ENCODE measurements around the gene BTLA.

Gene BTLA

GRCh38 chr3:112486811-112487505, 12.3 kb downstream of the BTLA start:
- no peak overlapping the region for H3K4me2 ChIP-seq (ENCODE audit: low read length)
- no peaks in the 10 kb centered on the region for H3K9me3 ChIP-seq (replicated peaks; ENCODE audit: low read length)
- H3K27me3 ChIP-seq (ENCODE audit: control insufficient read depth, insufficient read depth, low read length): no peaks in the 10 kb centered on the region
- H3K36me3 ChIP-seq (ENCODE audit: insufficient read depth, low read length): no peaks in the 10 kb centered on the region
- H3K9ac ChIP-seq (ENCODE audit: low read depth, low read length): no peak overlapping the region
- H3K4me3 ChIP-seq (ENCODE audit: low read length): no peak overlapping the region
- no peaks in the 10 kb centered on the region for H3K4me1 ChIP-seq (ENCODE audit: control insufficient read depth, insufficient read depth, low read length)

DNA sequence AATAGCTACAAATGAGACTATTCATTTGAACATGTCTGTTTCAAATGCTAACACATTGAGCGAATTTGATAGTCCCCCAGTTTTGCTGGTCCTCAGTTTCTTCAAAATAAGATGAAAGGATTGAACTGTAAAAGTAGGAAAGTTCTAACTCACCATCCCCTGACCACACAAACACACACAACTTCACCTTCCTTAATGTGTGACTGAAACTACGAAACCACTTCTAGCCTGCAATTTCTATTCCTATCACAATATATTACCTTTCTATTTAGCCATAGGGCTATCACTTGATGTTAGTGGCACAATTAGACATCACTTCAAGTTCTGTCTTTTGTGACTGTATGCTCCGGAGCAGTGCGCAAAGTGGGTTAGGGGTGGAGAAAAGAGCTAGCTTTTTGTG, 14.9 kb downstream of the BTLA start:
- H3K4me2 ChIP-seq (ENCODE audit: low read length): no peak overlapping the region
- no peaks in the 10 kb centered on the region for H3K27me3 ChIP-seq (ENCODE audit: control insufficient read depth, insufficient read depth, low read length)
- H3K4me3 ChIP-seq (ENCODE audit: low read length): no peak overlapping the region
- H3K4me1 ChIP-seq (ENCODE audit: control insufficient read depth, insufficient read depth, low read length): no peaks in the 10 kb centered on the region
- H3K9me3 ChIP-seq (replicated peaks; ENCODE audit: low read length): no peaks in the 10 kb centered on the region
- H3K36me3 ChIP-seq (ENCODE audit: insufficient read depth, low read length): no peaks in the 10 kb centered on the region
- H3K9ac ChIP-seq (ENCODE audit: low read depth, low read length): no peak overlapping the region

DNA sequence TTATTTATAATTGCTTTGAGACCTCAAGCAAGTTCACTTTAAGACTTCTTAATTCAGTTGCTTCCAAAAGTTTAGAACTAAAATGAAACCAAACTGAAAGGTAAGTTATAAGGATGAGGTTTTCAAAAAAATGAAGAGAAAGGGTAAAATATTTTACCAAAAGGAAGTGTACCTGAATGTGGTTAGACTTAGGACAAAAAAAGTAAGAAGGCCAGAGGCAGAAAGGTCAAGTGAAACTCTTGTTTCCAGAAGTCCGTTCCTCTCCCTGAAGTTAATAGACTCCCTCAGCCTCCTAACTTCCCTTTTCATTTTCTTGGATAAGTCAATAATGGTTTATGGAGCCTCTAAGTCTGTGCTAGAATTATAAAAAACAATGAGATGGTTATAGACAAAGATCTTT, 16.6 kb downstream of the BTLA start:
- Histone ChIP-seq H3K9ac (ENCODE audit: low read depth, low read length) (no peak overlapping the region), H3K9me3 (replicated peaks; ENCODE audit: low read length) (no peaks in the 10 kb centered on the region), H3K36me3 (ENCODE audit: insufficient read depth, low read length) (no peaks in the 10 kb centered on the region), H3K4me1 (ENCODE audit: control insufficient read depth, insufficient read depth, low read length) (no peaks in the 10 kb centered on the region), H3K27me3 (ENCODE audit: control insufficient read depth, insufficient read depth, low read length) (no peaks in the 10 kb centered on the region), H3K4me2 (ENCODE audit: low read length) (no peak overlapping the region), H3K4me3 (ENCODE audit: low read length) (no peak overlapping the region)

GRCh38 chr3:112481302-112481721, 18.0 kb downstream of the BTLA start:
- Histone ChIP-seq H3K4me1 (ENCODE audit: control insufficient read depth, insufficient read depth, low read length) (no peaks in the 10 kb centered on the region), H3K4me3 (ENCODE audit: low read length) (no peak overlapping the region), H3K36me3 (ENCODE audit: insufficient read depth, low read length) (no peaks in the 10 kb centered on the region), H3K9ac (ENCODE audit: low read depth, low read length) (no peak overlapping the region), H3K4me2 (ENCODE audit: low read length) (no peak overlapping the region), H3K9me3 (replicated peaks; ENCODE audit: low read length) (no peaks in the 10 kb centered on the region), H3K27me3 (ENCODE audit: control insufficient read depth, insufficient read depth, low read length) (no peaks in the 10 kb centered on the region)

- Histone ChIP-seq H3K27me3 (ENCODE audit: control insufficient read depth, insufficient read depth, low read length) (no peaks in the 10 kb centered on the region), H3K9ac (ENCODE audit: low read depth, low read length) (no peak overlapping the region), H3K36me3 (ENCODE audit: insufficient read depth, low read length) (no peaks in the 10 kb centered on the region), H3K4me3 (ENCODE audit: low read length) (no peak overlapping the region), H3K9me3 (replicated peaks; ENCODE audit: low read length) (no peaks in the 10 kb centered on the region), H3K4me2 (ENCODE audit: low read length) (no peak overlapping the region), H3K4me1 (ENCODE audit: control insufficient read depth, insufficient read depth, low read length) (no peaks in the 10 kb centered on the region)
Observed at GRCh38 chr3:112477891-112478290, 21.4 kb downstream of the BTLA start.

DNA sequence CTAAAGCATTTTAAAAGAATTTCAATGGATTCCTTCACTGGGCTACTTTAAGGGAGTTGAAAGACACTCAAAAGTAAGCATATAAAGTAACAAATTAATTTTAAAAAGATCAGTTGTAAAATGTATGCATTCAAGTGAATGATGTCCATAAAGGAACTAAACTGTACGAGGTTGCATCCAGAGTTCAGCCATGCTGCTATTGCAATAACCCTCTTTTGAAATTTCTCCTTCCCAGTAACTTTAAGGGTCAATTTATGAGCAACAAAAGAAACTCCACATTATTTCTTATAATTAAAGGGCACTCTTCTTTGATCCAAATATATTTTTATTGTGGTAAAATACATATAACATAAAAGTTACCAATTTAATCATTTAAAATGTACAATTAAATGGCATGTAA, 22.9 kb downstream of the BTLA start:
- H3K27me3 ChIP-seq (ENCODE audit: control insufficient read depth, insufficient read depth, low read length): no peaks in the 10 kb centered on the region
- no peaks in the 10 kb centered on the region for H3K9me3 ChIP-seq (replicated peaks; ENCODE audit: low read length)
- no peak overlapping the region for H3K4me3 ChIP-seq (ENCODE audit: low read length)
- no peaks in the 10 kb centered on the region for H3K36me3 ChIP-seq (ENCODE audit: insufficient read depth, low read length)
- no peak overlapping the region for H3K4me2 ChIP-seq (ENCODE audit: low read length)
- H3K4me1 ChIP-seq (ENCODE audit: control insufficient read depth, insufficient read depth, low read length): peaks cover 3% of the 10 kb centered on the region
- no peak overlapping the region for H3K9ac ChIP-seq (ENCODE audit: low read depth, low read length)

GRCh38 chr3:112474796-112475195, 24.5 kb downstream of the BTLA start:
- no peaks in the 10 kb centered on the region for H3K27me3 ChIP-seq (ENCODE audit: control insufficient read depth, insufficient read depth, low read length)
- H3K9me3 ChIP-seq (replicated peaks; ENCODE audit: low read length): no peaks in the 10 kb centered on the region
- H3K4me1 ChIP-seq (ENCODE audit: control insufficient read depth, insufficient read depth, low read length): peaks cover 13% of the 10 kb centered on the region
- H3K4me3 ChIP-seq (ENCODE audit: low read length): no peak overlapping the region
- no peak overlapping the region for H3K9ac ChIP-seq (ENCODE audit: low read depth, low read length)
- H3K36me3 ChIP-seq (ENCODE audit: insufficient read depth, low read length): no peaks in the 10 kb centered on the region
- H3K4me2 ChIP-seq (ENCODE audit: low read length): no peak overlapping the region

- Histone ChIP-seq H3K9me3 (replicated peaks; ENCODE audit: low read length) (no peaks in the 10 kb centered on the region), H3K9ac (ENCODE audit: low read depth, low read length) (no peak overlapping the region), H3K27me3 (ENCODE audit: control insufficient read depth, insufficient read depth, low read length) (no peaks in the 10 kb centered on the region), H3K36me3 (ENCODE audit: insufficient read depth, low read length) (no peaks in the 10 kb centered on the region), H3K4me1 (ENCODE audit: control insufficient read depth, insufficient read depth, low read length) (peaks cover 13% of the 10 kb centered on the region), H3K4me2 (ENCODE audit: low read length) (no peak overlapping the region), H3K4me3 (ENCODE audit: low read length) (no peak overlapping the region)
Observed at GRCh38 chr3:112472691-112473090, 26.6 kb downstream of the BTLA start.

DNA sequence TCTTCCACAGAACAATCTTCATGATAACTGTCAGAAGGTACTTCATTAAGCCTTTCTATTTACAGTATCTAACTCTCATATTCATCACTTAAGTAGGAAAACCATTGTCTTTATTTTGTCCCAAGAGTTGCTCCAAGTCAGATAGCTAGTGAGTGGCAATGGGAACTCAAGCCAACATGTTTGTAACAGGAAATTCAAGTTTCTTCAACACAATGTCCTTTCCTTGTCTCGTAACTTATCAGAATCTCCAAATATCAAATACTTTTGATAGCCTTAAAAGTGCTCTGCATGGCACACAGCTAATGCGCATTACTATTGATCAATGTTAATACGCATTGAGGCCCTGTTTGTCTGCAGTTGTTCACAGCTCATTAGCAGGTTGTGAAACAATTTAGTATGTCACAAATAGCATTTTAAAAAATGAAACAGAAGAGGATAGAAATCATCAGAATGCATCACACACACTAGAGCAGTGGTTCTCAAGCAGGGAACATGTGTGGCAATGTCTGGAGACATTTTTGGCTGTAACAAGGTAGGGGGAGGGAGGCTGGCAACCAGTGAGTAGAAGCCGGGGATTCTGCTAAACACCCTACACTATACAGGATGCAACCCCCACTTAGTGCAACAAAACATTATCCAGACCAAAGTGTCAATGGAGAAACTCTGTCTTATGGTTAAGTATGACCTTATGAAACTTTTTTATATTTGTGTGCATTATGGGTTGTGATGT, 27.5 kb downstream of the BTLA start:
- Histone ChIP-seq H3K9me3 (replicated peaks; ENCODE audit: low read length) (no peaks in the 10 kb centered on the region), H3K4me3 (ENCODE audit: low read length) (no peak overlapping the region), H3K27me3 (ENCODE audit: control insufficient read depth, insufficient read depth, low read length) (no peaks in the 10 kb centered on the region), H3K36me3 (ENCODE audit: insufficient read depth, low read length) (no peaks in the 10 kb centered on the region), H3K9ac (ENCODE audit: low read depth, low read length) (no peak overlapping the region), H3K4me1 (ENCODE audit: control insufficient read depth, insufficient read depth, low read length) (peaks cover 13% of the 10 kb centered on the region), H3K4me2 (ENCODE audit: low read length) (no peak overlapping the region)

DNA sequence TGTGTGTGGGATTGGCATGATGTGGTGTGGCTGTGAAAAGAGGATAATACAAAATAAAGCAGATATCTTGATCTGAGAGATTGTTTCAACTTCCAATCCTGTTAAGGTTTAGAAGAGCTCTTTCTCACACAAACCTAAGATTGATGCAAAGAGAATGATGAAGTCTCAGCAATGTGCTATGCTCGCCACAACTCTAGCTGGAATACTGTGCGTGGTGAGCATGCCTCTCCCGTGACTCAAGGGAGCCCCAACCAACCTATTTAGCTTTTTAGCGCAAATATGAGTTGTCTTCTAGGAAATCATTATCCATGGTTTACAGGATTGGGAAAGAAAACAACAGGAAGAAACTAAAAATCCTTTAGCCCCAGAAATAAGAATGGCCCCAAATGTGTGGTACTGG, 28.5 kb downstream of the BTLA start:
- Histone ChIP-seq H3K4me1 (ENCODE audit: control insufficient read depth, insufficient read depth, low read length) (peaks cover 13% of the 10 kb centered on the region), H3K9me3 (replicated peaks; ENCODE audit: low read length) (no peaks in the 10 kb centered on the region), H3K4me3 (ENCODE audit: low read length) (no peak overlapping the region), H3K4me2 (ENCODE audit: low read length) (no peak overlapping the region), H3K9ac (ENCODE audit: low read depth, low read length) (peak overlapping the region; percentile 37), H3K27me3 (ENCODE audit: control insufficient read depth, insufficient read depth, low read length) (no peaks in the 10 kb centered on the region), H3K36me3 (ENCODE audit: insufficient read depth, low read length) (no peaks in the 10 kb centered on the region)

DNA sequence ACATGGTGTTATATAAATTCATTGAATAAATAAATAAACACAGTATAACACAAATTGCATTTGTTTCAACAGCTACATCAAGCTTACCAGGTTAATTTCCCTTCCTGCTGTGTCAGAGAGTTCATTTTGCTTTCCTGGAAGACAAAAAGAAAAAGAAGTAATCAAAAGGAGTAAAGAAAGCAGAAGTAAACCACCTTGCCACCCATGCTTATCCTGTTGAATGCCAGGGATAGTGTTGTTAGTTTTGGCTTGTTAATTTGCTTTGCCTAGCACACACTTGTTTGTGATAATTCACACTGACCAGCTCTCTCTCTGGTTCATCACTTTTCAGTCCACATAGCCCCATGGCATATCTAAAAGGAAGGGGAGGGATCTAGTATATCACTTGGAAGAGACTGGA, 29.6 kb downstream of the BTLA start:
- no peak overlapping the region for H3K9ac ChIP-seq (ENCODE audit: low read depth, low read length)
- H3K27me3 ChIP-seq (ENCODE audit: control insufficient read depth, insufficient read depth, low read length): no peaks in the 10 kb centered on the region
- H3K4me2 ChIP-seq (ENCODE audit: low read length): no peak overlapping the region
- H3K9me3 ChIP-seq (replicated peaks; ENCODE audit: low read length): no peaks in the 10 kb centered on the region
- no peak overlapping the region for H3K4me3 ChIP-seq (ENCODE audit: low read length)
- peaks cover 13% of the 10 kb centered on the region for H3K4me1 ChIP-seq (ENCODE audit: control insufficient read depth, insufficient read depth, low read length)
- no peaks in the 10 kb centered on the region for H3K36me3 ChIP-seq (ENCODE audit: insufficient read depth, low read length)

GRCh38 chr3:112467539-112467938, 31.7 kb downstream of the BTLA start:
- Histone ChIP-seq H3K4me1 (ENCODE audit: control insufficient read depth, insufficient read depth, low read length) (peaks cover 13% of the 10 kb centered on the region), H3K4me3 (ENCODE audit: low read length) (no peak overlapping the region), H3K9me3 (replicated peaks; ENCODE audit: low read length) (no peaks in the 10 kb centered on the region), H3K36me3 (ENCODE audit: insufficient read depth, low read length) (no peaks in the 10 kb centered on the region), H3K9ac (ENCODE audit: low read depth, low read length) (no peak overlapping the region), H3K27me3 (ENCODE audit: control insufficient read depth, insufficient read depth, low read length) (no peaks in the 10 kb centered on the region), H3K4me2 (ENCODE audit: low read length) (no peak overlapping the region)
